ENCODE results near the gene TYW1.
"Not testable (repeated sequence)": the region's sequence is repeated elsewhere in the genome, so short reads cannot be mapped to it uniquely, and the experiment has no call there.

The TYW1 gene

GRCh38 chr7:66969001-66969400 is 27.6 kb upstream of the TYW1 start:
- peak; percentile 60 for DNase-seq
- H3K79me2 ChIP-seq (ENCODE audit: control insufficient read depth, insufficient read depth, low read length, poor library complexity); H3K9ac ChIP-seq (ENCODE audit: low read length); H4K91ac ChIP-seq (ENCODE audit: low read depth, low read length); H3K4me3 ChIP-seq (ENCODE audit: low read depth, low read length); H3K4me2 ChIP-seq (ENCODE audit: low read length); H2BK12ac ChIP-seq (ENCODE audit: low read length); H3K4me1 ChIP-seq (ENCODE audit: control insufficient read depth in 1 of 2, insufficient read depth in 2 of 2, low read length in 2 of 2); H3K79me1 ChIP-seq (ENCODE audit: low read length); H3K9me3 ChIP-seq (ENCODE audit: insufficient read depth, low read depth, low read length); H2AK5ac ChIP-seq (ENCODE audit: low read length); H3K27ac ChIP-seq (ENCODE audit: low read depth, low read length); H2BK120ac ChIP-seq (ENCODE audit: insufficient read depth, low read length, poor library complexity); H4K12ac ChIP-seq (ENCODE audit: low read depth, low read length); H3K18ac ChIP-seq (ENCODE audit: low read length); H3K27me3 ChIP-seq (ENCODE audit: insufficient read depth, low read length); H3K14ac ChIP-seq (ENCODE audit: low read length); H2BK5ac ChIP-seq (ENCODE audit: low read depth, low read length, poor library complexity); H3K36me3 ChIP-seq (ENCODE audit: control insufficient read depth in 1 of 2, insufficient read depth in 2 of 2, low read length in 2 of 2); H4K8ac ChIP-seq (ENCODE audit: low read depth, low read length); H3K23ac ChIP-seq (ENCODE audit: low read length); H3K4ac ChIP-seq (ENCODE audit: low read depth, low read length); H2AFZ ChIP-seq (ENCODE audit: insufficient read depth, low read length, poor library complexity): not testable (repeated sequence)
- WGBS (ENCODE audit: extremely low coverage, insufficient coverage, insufficient read length) = no CpG with 5 or more reads among the region's 5 CpGs

GRCh38 chr7:66970310-66970709 is 26.3 kb upstream of the TYW1 start:
- Histone ChIP-seq H3K18ac (ENCODE audit: low read length) (no peak overlapping the region), H3K9me3 (ENCODE audit: insufficient read depth, low read depth, low read length) (peaks cover 6% of the 10 kb centered on the region), H3K23ac (ENCODE audit: low read length) (no peak overlapping the region), H3K4me2 (ENCODE audit: low read length) (no peak overlapping the region), H3K79me2 (ENCODE audit: control insufficient read depth, insufficient read depth, low read length, poor library complexity) (no peaks in the 10 kb centered on the region), H2BK5ac (ENCODE audit: low read depth, low read length, poor library complexity) (no peak overlapping the region), H2BK12ac (ENCODE audit: low read length) (no peak overlapping the region), H3K4ac (ENCODE audit: low read depth, low read length) (no peak overlapping the region), H3K14ac (ENCODE audit: low read length) (no peak overlapping the region), H4K91ac (ENCODE audit: low read depth, low read length) (no peak overlapping the region), H3K9ac (ENCODE audit: low read length) (no peak overlapping the region), H3K4me1 (ENCODE audit: control insufficient read depth in 1 of 2, insufficient read depth in 2 of 2, low read length in 2 of 2) (no peaks in the 10 kb centered on the region), H3K36me3 (ENCODE audit: control insufficient read depth in 1 of 2, insufficient read depth in 2 of 2, low read length in 2 of 2) (peaks cover 0 to 2% of the 10 kb centered on the region in 2 experiments), H3K27ac (ENCODE audit: low read depth, low read length) (no peak overlapping the region), H2AK5ac (ENCODE audit: low read length) (no peak overlapping the region), H2BK120ac (ENCODE audit: insufficient read depth, low read length, poor library complexity) (no peak overlapping the region), H3K27me3 (ENCODE audit: insufficient read depth, low read length) (no peaks in the 10 kb centered on the region), H3K4me3 (ENCODE audit: low read depth, low read length) (no peak overlapping the region), H3K79me1 (ENCODE audit: low read length) (no peaks in the 10 kb centered on the region), H4K8ac (ENCODE audit: low read depth, low read length) (no peak overlapping the region), H2AFZ (ENCODE audit: insufficient read depth, low read length, poor library complexity) (no peak overlapping the region), H4K12ac (ENCODE audit: low read depth, low read length) (no peak overlapping the region)
- DNase-seq = no peak
- WGBS (ENCODE audit: extremely low coverage, insufficient coverage, insufficient read length) = no CpG with 5 or more reads among the region's 5 CpGs

- H3K79me2 ChIP-seq (ENCODE audit: control insufficient read depth, insufficient read depth, low read length, poor library complexity) = no peaks in the 10 kb centered on the region
- H3K4me3 ChIP-seq (ENCODE audit: low read depth, low read length) = no peak overlapping the region
- DNase-seq = no peak
- no peak overlapping the region for H2BK120ac ChIP-seq (ENCODE audit: insufficient read depth, low read length, poor library complexity)
- H3K27ac ChIP-seq (ENCODE audit: low read depth, low read length) = no peak overlapping the region
- no peak overlapping the region for H3K23ac ChIP-seq (ENCODE audit: low read length)
- H3K27me3 ChIP-seq (ENCODE audit: insufficient read depth, low read length) = no peaks in the 10 kb centered on the region
- H4K12ac ChIP-seq (ENCODE audit: low read depth, low read length) = no peak overlapping the region
- no peak overlapping the region for H3K18ac ChIP-seq (ENCODE audit: low read length)
- H2BK5ac ChIP-seq (ENCODE audit: low read depth, low read length, poor library complexity) = no peak overlapping the region
- H3K14ac ChIP-seq (ENCODE audit: low read length) = no peak overlapping the region
- no peak overlapping the region for H3K4me2 ChIP-seq (ENCODE audit: low read length)
- no CpG with 5 or more reads among the region's 15 CpGs for WGBS (ENCODE audit: extremely low coverage, insufficient coverage, insufficient read length)
- H3K4me1 ChIP-seq (ENCODE audit: control insufficient read depth in 1 of 2, insufficient read depth in 2 of 2, low read length in 2 of 2) = no peaks in the 10 kb centered on the region
- H4K91ac ChIP-seq (ENCODE audit: low read depth, low read length) = no peak overlapping the region
- no peak overlapping the region for H4K8ac ChIP-seq (ENCODE audit: low read depth, low read length)
- H3K9ac ChIP-seq (ENCODE audit: low read length) = no peak overlapping the region
- no peak overlapping the region for H3K4ac ChIP-seq (ENCODE audit: low read depth, low read length)
- no peak overlapping the region for H2AK5ac ChIP-seq (ENCODE audit: low read length)
- H2BK12ac ChIP-seq (ENCODE audit: low read length) = no peak overlapping the region
- H3K79me1 ChIP-seq (ENCODE audit: low read length) = no peaks in the 10 kb centered on the region
- H3K36me3 ChIP-seq (ENCODE audit: control insufficient read depth in 1 of 2, insufficient read depth in 2 of 2, low read length in 2 of 2) = peaks cover 0 to 2% of the 10 kb centered on the region in 2 experiments
- peaks cover 5% of the 10 kb centered on the region for H3K9me3 ChIP-seq (ENCODE audit: insufficient read depth, low read depth, low read length)
- no peak overlapping the region for H2AFZ ChIP-seq (ENCODE audit: insufficient read depth, low read length, poor library complexity)
Observed at GRCh38 chr7:66974986-66975590, 21.5 kb upstream of the TYW1 start.

DNA sequence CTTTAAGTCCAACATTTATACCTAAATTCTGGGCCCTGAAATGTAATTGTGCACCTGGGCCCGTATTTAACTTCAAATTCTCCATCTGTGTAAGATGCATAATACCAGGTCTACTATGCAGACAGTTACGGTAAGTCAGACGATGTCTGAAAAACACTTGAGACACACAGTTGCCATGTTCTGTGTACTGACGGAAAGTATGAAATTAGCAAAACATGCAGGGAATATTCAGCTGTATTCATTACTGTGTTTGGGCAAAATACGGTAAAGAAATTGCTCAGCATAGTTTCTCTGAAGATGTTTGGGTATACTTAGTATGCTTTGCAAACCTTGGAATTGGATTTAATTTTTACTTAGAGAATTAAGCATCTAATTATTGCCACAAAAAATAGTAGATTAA is 18.3 kb upstream of the TYW1 start:
- H3K9me3 ChIP-seq (ENCODE audit: insufficient read depth, low read depth, low read length); H3K27me3 ChIP-seq (ENCODE audit: insufficient read depth, low read length); H3K23ac ChIP-seq (ENCODE audit: low read length); DNase-seq; H3K4me1 ChIP-seq (ENCODE audit: control insufficient read depth in 1 of 2, insufficient read depth in 2 of 2, low read length in 2 of 2); H3K4me3 ChIP-seq (ENCODE audit: low read depth, low read length); H3K14ac ChIP-seq (ENCODE audit: low read length); H2BK120ac ChIP-seq (ENCODE audit: insufficient read depth, low read length, poor library complexity); H3K36me3 ChIP-seq (ENCODE audit: control insufficient read depth in 1 of 2, insufficient read depth in 2 of 2, low read length in 2 of 2); H2BK12ac ChIP-seq (ENCODE audit: low read length); H3K27ac ChIP-seq (ENCODE audit: low read depth, low read length); H3K79me1 ChIP-seq (ENCODE audit: low read length); H4K8ac ChIP-seq (ENCODE audit: low read depth, low read length); H3K9ac ChIP-seq (ENCODE audit: low read length); H2AFZ ChIP-seq (ENCODE audit: insufficient read depth, low read length, poor library complexity); H3K4ac ChIP-seq (ENCODE audit: low read depth, low read length); H3K79me2 ChIP-seq (ENCODE audit: control insufficient read depth, insufficient read depth, low read length, poor library complexity); H4K12ac ChIP-seq (ENCODE audit: low read depth, low read length); H3K4me2 ChIP-seq (ENCODE audit: low read length); H2BK5ac ChIP-seq (ENCODE audit: low read depth, low read length, poor library complexity); H4K91ac ChIP-seq (ENCODE audit: low read depth, low read length); H3K18ac ChIP-seq (ENCODE audit: low read length); H2AK5ac ChIP-seq (ENCODE audit: low read length): not testable (repeated sequence)
- no CpG with 5 or more reads among the region's 5 CpGs for WGBS (ENCODE audit: extremely low coverage, insufficient coverage, insufficient read length)

Data from trophoblast cell (in vitro differentiated cells and primary cell).